AG04450 (cell line): Measurements from ENCODE around the gene MUL1. TPM values are rescaled to one million over a fixed set of nuclear protein-coding genes. Genes with fewer than 3 reads are reported as not detected.

Experiments
- CTCF ChIA-PET: fragments of 300-600, 350-600 bp; formaldehyde crosslinking; extraction: SDS; loops from one replicate; lab custom pipeline; 2022; ENCODE audit warnings: antibody characterized with exemption, inconsistent platforms; lab: Charles Lee
- POLR2A ChIA-PET: fragments of 350-600 bp; formaldehyde crosslinking; extraction: SDS; loops from one replicate; lab custom pipeline; 2021; ENCODE audit warnings: antibody characterized with exemption, inconsistent platforms; lab: Yijun Ruan, JAX
- DNase-seq: peaks from one replicate; pipeline ENCODE4 v3.0.0-alpha.2; 2011; ENCODE audit warnings: low read depth, low spot score
- H3K27ac ChIP-seq: one replicate; pipeline ENCODE4 v1.5.1; 2012; ENCODE audit warnings: low read depth, low read length, control low read depth
- H3K27me3 ChIP-seq: one replicate; pipeline ENCODE4 v1.6.0; 2012; ENCODE audit warnings: low read length; ENCODE audit not compliant: control insufficient read depth, insufficient read depth
- H3K4me3 ChIP-seq: 2 replicates; pipeline ENCODE4 v1.5.1; 2011; ENCODE audit warnings: mild to moderate bottlenecking, low read depth, low read length, control low read depth
- H3K9me3 ChIP-seq: 2 replicates; pipeline ENCODE4 v1.5.1; 2012; ENCODE audit warnings: low read length; ENCODE audit not compliant: control insufficient read depth, insufficient read depth
- CTCF ChIP-seq: IDR thresholded peaks from 2 replicates; pipeline ENCODE4 v1.5.1; 2011; ENCODE audit warnings: low read depth, low read length, control low read depth, inconsistent platforms
- polyA plus RNA-seq: library from polyadenylated mRNA; depleted of rRNA; stranded (reverse); fragments of >200 nt; gene quantifications from 2 replicates; pipeline ENCODE4 v1.2.3, GENCODE V29; 2011

The MUL1 gene
- polyA plus RNA-seq, 1 experiment: 23.1 TPM

GRCh38 chr1:20496241-20496661 is 11.7 kb downstream of the MUL1 start:
- peak overlapping the region; percentile 57 for H3K27ac ChIP-seq
- TF ChIP-seq CTCF: no peak
- no peaks in the 10 kb centered on the region for H3K27me3 ChIP-seq
- POLR2A ChIA-PET: no interaction called here
- CTCF ChIA-PET: interaction anchor here (7.8 kb wide), 1 partner anchor 284 kb away, joined by 176 read pairs; no protein-coding TSS in a partner anchor
- no peaks in the 10 kb centered on the region for H3K9me3 ChIP-seq
- no peak for DNase-seq
- no peak overlapping the region for H3K4me3 ChIP-seq

GRCh38 chr1:20495661-20496060 is 12.3 kb downstream of the MUL1 start:
- H3K27ac ChIP-seq: peak overlapping the region; percentile 73

GRCh38 chr1:20494609-20495311 is 13.2 kb downstream of the MUL1 start:
- POLR2A ChIA-PET: interaction anchor here (0.7 to 2.3 kb wide), 8 partner anchors 9 to 142 kb away, joined by 3 to 16 read pairs (median 6); partner anchors contain the start of genes CAMK2N1 and MUL1
- peak overlapping the region; percentile 73 for H3K27ac ChIP-seq
- DNase-seq: peak; percentile 72

More at GRCh38 chr1:20495661-20496060, 12.3 kb downstream of the MUL1 start:
- no peak for TF ChIP-seq CTCF
- CTCF ChIA-PET: interaction anchor here (0.9 to 7.8 kb wide), 8 partner anchors 12 to 578 kb away, joined by 3 to 176 read pairs (median 17); no protein-coding TSS in a partner anchor
- H3K4me3 ChIP-seq: no peak overlapping the region
- no peaks in the 10 kb centered on the region for H3K9me3 ChIP-seq
- no peaks in the 10 kb centered on the region for H3K27me3 ChIP-seq
- POLR2A ChIA-PET: interaction anchor here (1.0 to 2.2 kb wide), 5 partner anchors 10 to 141 kb away, joined by 3 to 16 read pairs (median 8); partner anchors contain the start of gene CAMK2N1
- no peak for DNase-seq

GRCh38 chr1:20493839-20494608 is 13.9 kb downstream of the MUL1 start:
- ChIA-PET POLR2A (interaction anchor here (0.5 to 2.3 kb wide), 6 partner anchors 10 to 577 kb away, joined by 3 to 16 read pairs (median 8); partner anchors contain the start of gene MUL1), CTCF (interaction anchor here (0.5 to 7.8 kb wide), 54 partner anchors 8 to 883 kb away, joined by 3 to 176 read pairs (median 4); partner anchors contain the start of genes CAMK2N1 and PINK1)
- DNase-seq: peak; percentile 79
- no peak overlapping the region for H3K4me3 ChIP-seq
- peak; percentile 99 for TF ChIP-seq CTCF
- H3K27me3 ChIP-seq: no peaks in the 10 kb centered on the region
- peak overlapping the region; percentile 70 for H3K27ac ChIP-seq
- no peaks in the 10 kb centered on the region for H3K9me3 ChIP-seq

More at GRCh38 chr1:20494609-20495311, 13.2 kb downstream of the MUL1 start:
- no peak for TF ChIP-seq CTCF
- no peak overlapping the region for H3K4me3 ChIP-seq
- H3K9me3 ChIP-seq: no peaks in the 10 kb centered on the region
- no peaks in the 10 kb centered on the region for H3K27me3 ChIP-seq
- CTCF ChIA-PET: interaction anchor here (0.5 to 7.8 kb wide), 51 partner anchors 9 to 884 kb away, joined by 3 to 176 read pairs (median 4); partner anchors contain the start of genes CAMK2N1 and PINK1
